SK-N-MC (cell line): ENCODE data around the gene PIK3CG.
"Not testable (repeated sequence)": the region's sequence is repeated elsewhere in the genome, so short reads cannot be mapped to it uniquely, and the experiment has no call there.

Source experiments
- EZH2 ChIP-seq: fragments of 200-600 bp; sonication (generic); IDR thresholded peaks from one replicate; pipeline ENCODE4 v1.6.1; 2017; ENCODE audit warnings: antibody characterized with exemption
- POLR2AphosphoS5 ChIP-seq: IDR thresholded peaks from 2 replicates; pipeline ENCODE4 v1.6.1; 2012; ENCODE audit warnings: mild to moderate bottlenecking, low read depth, low read length, borderline replicate concordance

- TF ChIP-seq EZH2, POLR2AphosphoS5: not testable (repeated sequence)
Measured at GRCh38 chr7:106955857-106956256, 90.8 kb downstream of the PIK3CG start.
